GM21360 (cell line): ENCODE measurements around the gene STXBP6.
"Not testable (repeated sequence)": the region's sequence is repeated elsewhere in the genome, so short reads cannot be mapped to it uniquely, and the experiment has no call there.

Experiments
- ATAC-seq: cut with Tn5 transposase; IDR thresholded peaks from one replicate; pipeline ENCODE4 v1.9.1; 2021; ENCODE audit warnings: mild to moderate bottlenecking, moderate library complexity; ENCODE audit not compliant: unreplicated experiment

STXBP6 gene

GRCh38 chr14:24774187-24774915 is 275.6 kb downstream of the STXBP6 start:
- ATAC-seq: no peak

DNA sequence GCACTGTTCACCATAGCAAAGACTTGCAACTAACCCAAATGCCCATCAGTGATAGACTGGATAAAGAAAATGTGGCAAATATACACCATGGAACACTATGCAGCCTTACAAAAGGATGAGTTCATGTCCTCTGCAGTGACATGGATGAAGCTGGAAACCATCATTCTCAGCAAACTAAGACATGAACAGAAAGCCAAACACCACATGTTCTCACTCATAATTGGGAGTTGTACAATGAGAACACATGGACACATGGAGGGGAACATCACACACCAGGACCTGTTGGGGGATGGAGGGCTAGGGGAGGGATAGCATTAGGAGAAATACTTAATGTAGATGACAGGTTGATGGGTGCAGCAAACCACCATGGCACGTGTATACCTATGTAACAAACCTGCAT is 276.4 kb downstream of the STXBP6 start:
- ATAC-seq: not testable (repeated sequence)

DNA sequence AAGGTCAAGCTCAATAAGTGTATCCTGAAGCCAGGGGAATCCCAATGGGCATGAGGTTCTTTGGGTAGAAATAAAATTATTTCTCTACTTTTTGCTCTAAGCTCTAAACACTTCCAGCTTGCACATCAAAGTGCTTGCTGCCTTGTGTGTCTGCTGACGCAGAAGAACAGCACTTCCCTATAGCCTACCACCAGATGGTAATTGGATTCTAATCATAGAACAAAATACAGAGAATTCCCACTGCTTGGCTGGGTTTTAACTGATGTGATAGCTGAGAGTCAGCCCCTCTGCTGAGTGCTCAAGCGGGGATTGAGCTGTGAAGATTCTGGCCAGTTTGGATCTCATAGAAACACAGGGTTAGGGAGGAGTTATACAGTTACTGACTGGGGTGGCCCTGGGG is 283.5 kb downstream of the STXBP6 start:
- no peak for ATAC-seq

- ATAC-seq: no peak
Measured at GRCh38 chr14:24761141-24761540, 288.8 kb downstream of the STXBP6 start.
